GM12864 (cell line): Measurements from ENCODE around the gene GRIA4.

ENCODE experiments used
- DNase-seq: peaks from one replicate; pipeline ENCODE4 v3.0.0-alpha.2; 2011; ENCODE audit warnings: low read depth
- H3K4me3 ChIP-seq: 2 replicates; pipeline ENCODE4 v1.5.1; 2011; ENCODE audit warnings: mild to moderate bottlenecking, low read depth, low read length, control low read depth
- CTCF ChIP-seq: IDR thresholded peaks from 2 replicates; pipeline ENCODE4 v1.5.1; 2011; ENCODE audit warnings: low read depth, mild to moderate bottlenecking, moderate library complexity, low read length, control low read depth, inconsistent platforms; ENCODE audit errors: missing control alignments

Gene GRIA4

GRCh38 chr11:105713696-105714095, 103.8 kb downstream of the GRIA4 start:
- H3K4me3 ChIP-seq, result no peak overlapping the region
- DNase-seq, result no peak
- no peak for TF ChIP-seq CTCF

- TF ChIP-seq CTCF, result no peak
- no peak for DNase-seq
- no peak overlapping the region for H3K4me3 ChIP-seq
These were observed 108.8 kb downstream of the GRIA4 start for GRCh38 chr11:105718641-105719040.

GRCh38 chr11:105719073-105719822, 109.4 kb downstream of the GRIA4 start:
- no peak for DNase-seq
- TF ChIP-seq CTCF, result no peak
- H3K4me3 ChIP-seq, result no peak overlapping the region

GRCh38 chr11:105720096-105720495, 110.2 kb downstream of the GRIA4 start:
- TF ChIP-seq CTCF, result no peak
- DNase-seq, result no peak
- no peak overlapping the region for H3K4me3 ChIP-seq

GRCh38 chr11:105723269-105723668, 113.4 kb downstream of the GRIA4 start:
- no peak overlapping the region for H3K4me3 ChIP-seq
- DNase-seq, result no peak
- TF ChIP-seq CTCF, result no peak

GRCh38 chr11:105732611-105733010, 122.7 kb downstream of the GRIA4 start:
- TF ChIP-seq CTCF, result no peak
- H3K4me3 ChIP-seq, result no peak overlapping the region
- DNase-seq, result no peak

- no peak for DNase-seq
- no peak for TF ChIP-seq CTCF
- no peak overlapping the region for H3K4me3 ChIP-seq
These were observed 124.6 kb downstream of the GRIA4 start for GRCh38 chr11:105734426-105734825.
